Measurements from ENCODE around the gene CHD3. TPM values are rescaled to one million over a fixed set of nuclear protein-coding genes. Genes with fewer than 3 reads are reported as not detected.

Gene CHD3
- total and polyA plus RNA-seq, 2 donors (not counting 3 experiments of a cell fraction or from before 2014, with no cell fraction given): 102 to 185 TPM

DNA sequence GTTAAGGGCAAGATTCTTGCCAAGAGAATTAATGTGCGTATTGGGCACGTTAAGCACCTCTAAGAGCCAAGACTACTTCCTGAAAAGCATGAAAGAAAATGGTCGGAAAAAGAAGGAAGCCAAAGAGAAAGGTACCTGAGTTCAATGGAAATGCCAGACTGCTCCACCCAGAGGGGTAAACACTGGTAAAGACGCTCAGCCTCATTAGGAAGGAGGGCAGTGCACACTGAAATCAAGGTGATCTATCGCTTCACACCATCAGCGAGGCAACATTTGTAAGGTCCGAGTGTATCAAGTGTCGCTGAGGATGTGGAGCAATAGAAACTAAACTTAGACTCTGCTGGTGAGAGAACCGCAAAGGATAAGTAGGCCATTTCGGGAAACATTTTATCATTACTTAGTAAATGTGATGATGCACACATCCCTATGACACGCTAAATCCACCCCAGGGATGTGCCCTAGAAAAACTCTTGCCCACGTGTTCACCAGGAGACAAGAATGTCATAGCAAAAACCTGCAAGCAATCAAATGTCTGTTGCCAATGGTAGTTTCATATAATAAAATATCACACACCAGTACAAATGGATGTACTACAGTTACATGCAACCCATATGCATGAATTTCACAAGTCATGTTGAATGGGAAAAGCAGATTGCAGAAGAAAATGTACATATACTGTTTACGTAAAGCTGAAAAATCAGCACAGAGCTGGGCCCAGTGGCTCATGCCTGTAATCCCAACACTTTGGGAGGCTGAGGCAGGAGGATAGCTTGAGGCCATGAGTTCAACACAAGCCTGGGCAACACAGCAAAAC, 67.0 kb downstream of the CHD3 start:
- no peaks in the 10 kb centered on the region for H3K36me3 ChIP-seq (ENCODE audit: control insufficient read depth in 2 of 2, extremely low read depth in 1 of 2, insufficient read depth in 2 of 2, low read length in 2 of 2)
- no peaks in the 10 kb centered on the region for H3K4me1 ChIP-seq (ENCODE audit: control insufficient read depth, extremely low read depth, insufficient read depth, low read length)
- dilution Hi-C loops (cut with MboI; ENCODE audit: extremely low pct_ligation_motif_present, low sequenced_read_pairs): no loop called here
- no peaks in the 10 kb centered on the region for H3K9me3 ChIP-seq (replicated peaks; ENCODE audit: control insufficient read depth, insufficient read depth, low read length)
- no peak overlapping the region for H3K9ac ChIP-seq (replicated peaks; ENCODE audit: extremely low read depth, insufficient read depth, low read length)
- DNase-seq (ENCODE audit: low read depth, low spot score) (no peak), FAIRE-seq (no peak)
- H3K27me3 ChIP-seq (ENCODE audit: control insufficient read depth in 2 of 2, insufficient read depth in 2 of 2, low read length in 2 of 2): peaks cover 0 to 2% of the 10 kb centered on the region in 2 experiments
- no peak overlapping the region for H3K4me2 ChIP-seq (ENCODE audit: insufficient read depth, low read length)
- no peak overlapping the region for H2AFZ ChIP-seq (ENCODE audit: low read depth, low read length)
- intact Hi-C loops (cut with micrococcal nuclease): no loop called here
- no peaks in the 10 kb centered on the region for H4K20me1 ChIP-seq (replicated peaks; ENCODE audit: control insufficient read depth, extremely low read depth, insufficient read depth, low read length)
- BruUV-seq (replicated peaks): no TSS peak
- no peak overlapping the region for H3K27ac ChIP-seq (ENCODE audit: insufficient read depth, low read depth, low read length)
- H3K79me2 ChIP-seq (ENCODE audit: control insufficient read depth, insufficient read depth, low read length): no peaks in the 10 kb centered on the region
- no peaks in the 10 kb centered on the region for H3K9me1 ChIP-seq (replicated peaks; ENCODE audit: control insufficient read depth, extremely low read depth, insufficient read depth, low read length)
- ChIA-PET POLR2A (interaction anchor here (0.6 to 0.7 kb wide), 2 partner anchors 22 to 152 kb away, joined by 3 to 5 read pairs; no protein-coding TSS in a partner anchor), CTCF (interaction anchor here (0.7 to 1.7 kb wide), 6 partner anchors 10 to 86 kb away, joined by 3 to 4 read pairs (median 4); no protein-coding TSS in a partner anchor)
- H3K4me3 ChIP-seq (replicated peaks in 1 of 3; ENCODE audit: insufficient read depth in 1 of 3, low read depth in 1 of 3, low read length in 3 of 3): no peak overlapping the region
- TF ChIP-seq MYC (IDR thresholded peaks at IDR 0.05; ENCODE audit: low read depth, low read length) (no peak), POLR2AphosphoS5 (IDR thresholded peaks at IDR 0.05; ENCODE audit: insufficient read depth, low read depth, low read length) (no peak), JUN (IDR thresholded peaks at IDR 0.05; ENCODE audit: borderline replicate concordance, insufficient read depth, insufficient read length, low read depth) (no peak), POLR2A (IDR thresholded peaks at IDR 0.05; ENCODE audit: low read depth, low read length) (no peak), FOS (IDR thresholded peaks at IDR 0.05; ENCODE audit: borderline replicate concordance, insufficient read depth, low read length) (no peak), EZH2 (IDR thresholded peaks at IDR 0.05; ENCODE audit: borderline replicate concordance, low read depth, low read length, severe bottlenecking) (no peak), GATA2 (IDR thresholded peaks at IDR 0.05; ENCODE audit: insufficient read depth, insufficient read length, low read depth, low read length) (no peak)
- TF ChIP-seq, protein P1, sequence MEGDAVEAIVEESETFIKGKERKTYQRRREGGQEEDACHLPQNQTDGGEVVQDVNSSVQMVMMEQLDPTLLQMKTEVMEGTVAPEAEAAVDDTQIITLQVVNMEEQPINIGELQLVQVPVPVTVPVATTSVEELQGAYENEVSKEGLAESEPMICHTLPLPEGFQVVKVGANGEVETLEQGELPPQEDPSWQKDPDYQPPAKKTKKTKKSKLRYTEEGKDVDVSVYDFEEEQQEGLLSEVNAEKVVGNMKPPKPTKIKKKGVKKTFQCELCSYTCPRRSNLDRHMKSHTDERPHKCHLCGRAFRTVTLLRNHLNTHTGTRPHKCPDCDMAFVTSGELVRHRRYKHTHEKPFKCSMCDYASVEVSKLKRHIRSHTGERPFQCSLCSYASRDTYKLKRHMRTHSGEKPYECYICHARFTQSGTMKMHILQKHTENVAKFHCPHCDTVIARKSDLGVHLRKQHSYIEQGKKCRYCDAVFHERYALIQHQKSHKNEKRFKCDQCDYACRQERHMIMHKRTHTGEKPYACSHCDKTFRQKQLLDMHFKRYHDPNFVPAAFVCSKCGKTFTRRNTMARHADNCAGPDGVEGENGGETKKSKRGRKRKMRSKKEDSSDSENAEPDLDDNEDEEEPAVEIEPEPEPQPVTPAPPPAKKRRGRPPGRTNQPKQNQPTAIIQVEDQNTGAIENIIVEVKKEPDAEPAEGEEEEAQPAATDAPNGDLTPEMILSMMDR (IDR thresholded peaks at IDR 0.05; ENCODE audit: extremely low read depth in 1 of 2, insufficient read depth in 1 of 2, low read depth in 1 of 2, low read length in 2 of 2): no peak
- TF ChIP-seq, protein P2, sequence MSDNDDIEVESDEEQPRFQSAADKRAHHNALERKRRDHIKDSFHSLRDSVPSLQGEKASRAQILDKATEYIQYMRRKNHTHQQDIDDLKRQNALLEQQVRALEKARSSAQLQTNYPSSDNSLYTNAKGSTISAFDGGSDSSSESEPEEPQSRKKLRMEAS (IDR thresholded peaks at IDR 0.05; ENCODE audit: insufficient read depth, insufficient read length): no peak
